Measurements from ENCODE around the gene ACAN.

DNA sequence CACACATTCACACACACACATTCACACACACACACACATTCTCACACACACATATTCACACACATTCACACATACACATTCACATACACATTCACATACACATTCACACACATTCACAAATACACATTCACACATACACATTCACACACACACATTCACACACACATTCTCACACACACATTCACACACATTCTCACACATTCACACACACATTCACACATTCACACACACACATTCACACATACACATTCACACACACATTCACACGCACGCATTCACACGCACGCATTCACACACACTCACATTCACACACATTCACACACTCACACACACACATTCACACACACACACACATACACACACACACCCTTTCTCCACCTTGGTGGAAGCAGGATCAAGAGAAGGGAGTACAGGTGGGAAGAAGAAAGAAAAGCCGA is 97.8 kb downstream of the ACAN start:
- TF ChIP-seq POLR2AphosphoS5 (IDR thresholded peaks at IDR 0.05; ENCODE audit: low read depth) (no peak), SPI1 (IDR thresholded peaks at IDR 0.05; ENCODE audit: borderline replicate concordance, low read depth) (no peak)
- TF ChIP-seq, protein P1, sequence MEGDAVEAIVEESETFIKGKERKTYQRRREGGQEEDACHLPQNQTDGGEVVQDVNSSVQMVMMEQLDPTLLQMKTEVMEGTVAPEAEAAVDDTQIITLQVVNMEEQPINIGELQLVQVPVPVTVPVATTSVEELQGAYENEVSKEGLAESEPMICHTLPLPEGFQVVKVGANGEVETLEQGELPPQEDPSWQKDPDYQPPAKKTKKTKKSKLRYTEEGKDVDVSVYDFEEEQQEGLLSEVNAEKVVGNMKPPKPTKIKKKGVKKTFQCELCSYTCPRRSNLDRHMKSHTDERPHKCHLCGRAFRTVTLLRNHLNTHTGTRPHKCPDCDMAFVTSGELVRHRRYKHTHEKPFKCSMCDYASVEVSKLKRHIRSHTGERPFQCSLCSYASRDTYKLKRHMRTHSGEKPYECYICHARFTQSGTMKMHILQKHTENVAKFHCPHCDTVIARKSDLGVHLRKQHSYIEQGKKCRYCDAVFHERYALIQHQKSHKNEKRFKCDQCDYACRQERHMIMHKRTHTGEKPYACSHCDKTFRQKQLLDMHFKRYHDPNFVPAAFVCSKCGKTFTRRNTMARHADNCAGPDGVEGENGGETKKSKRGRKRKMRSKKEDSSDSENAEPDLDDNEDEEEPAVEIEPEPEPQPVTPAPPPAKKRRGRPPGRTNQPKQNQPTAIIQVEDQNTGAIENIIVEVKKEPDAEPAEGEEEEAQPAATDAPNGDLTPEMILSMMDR (IDR thresholded peaks at IDR 0.05; ENCODE audit: insufficient read depth, low read length) = no peak
- TF ChIP-seq, protein P2, sequence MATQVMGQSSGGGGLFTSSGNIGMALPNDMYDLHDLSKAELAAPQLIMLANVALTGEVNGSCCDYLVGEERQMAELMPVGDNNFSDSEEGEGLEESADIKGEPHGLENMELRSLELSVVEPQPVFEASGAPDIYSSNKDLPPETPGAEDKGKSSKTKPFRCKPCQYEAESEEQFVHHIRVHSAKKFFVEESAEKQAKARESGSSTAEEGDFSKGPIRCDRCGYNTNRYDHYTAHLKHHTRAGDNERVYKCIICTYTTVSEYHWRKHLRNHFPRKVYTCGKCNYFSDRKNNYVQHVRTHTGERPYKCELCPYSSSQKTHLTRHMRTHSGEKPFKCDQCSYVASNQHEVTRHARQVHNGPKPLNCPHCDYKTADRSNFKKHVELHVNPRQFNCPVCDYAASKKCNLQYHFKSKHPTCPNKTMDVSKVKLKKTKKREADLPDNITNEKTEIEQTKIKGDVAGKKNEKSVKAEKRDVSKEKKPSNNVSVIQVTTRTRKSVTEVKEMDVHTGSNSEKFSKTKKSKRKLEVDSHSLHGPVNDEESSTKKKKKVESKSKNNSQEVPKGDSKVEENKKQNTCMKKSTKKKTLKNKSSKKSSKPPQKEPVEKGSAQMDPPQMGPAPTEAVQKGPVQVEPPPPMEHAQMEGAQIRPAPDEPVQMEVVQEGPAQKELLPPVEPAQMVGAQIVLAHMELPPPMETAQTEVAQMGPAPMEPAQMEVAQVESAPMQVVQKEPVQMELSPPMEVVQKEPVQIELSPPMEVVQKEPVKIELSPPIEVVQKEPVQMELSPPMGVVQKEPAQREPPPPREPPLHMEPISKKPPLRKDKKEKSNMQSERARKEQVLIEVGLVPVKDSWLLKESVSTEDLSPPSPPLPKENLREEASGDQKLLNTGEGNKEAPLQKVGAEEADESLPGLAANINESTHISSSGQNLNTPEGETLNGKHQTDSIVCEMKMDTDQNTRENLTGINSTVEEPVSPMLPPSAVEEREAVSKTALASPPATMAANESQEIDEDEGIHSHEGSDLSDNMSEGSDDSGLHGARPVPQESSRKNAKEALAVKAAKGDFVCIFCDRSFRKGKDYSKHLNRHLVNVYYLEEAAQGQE (IDR thresholded peaks at IDR 0.05; ENCODE audit: insufficient replicate concordance, low read depth) = no peak
